ENCODE measurements around the gene ENPP1.

Gene ENPP1

GRCh38 chr6:131875647-131876046 is 67.8 kb downstream of the ENPP1 start:
- no peaks in the 10 kb centered on the region for H3K36me3 ChIP-seq (ENCODE audit: insufficient read depth, low read length)
- H3K4me3 ChIP-seq (ENCODE audit: low read depth, low read length): no peak overlapping the region
- H3K79me2 ChIP-seq (ENCODE audit: control insufficient read depth, insufficient read depth, low read length, unreplicated experiment): no peaks in the 10 kb centered on the region
- no peak overlapping the region for H3K27ac ChIP-seq (ENCODE audit: low read depth, low read length)
- no peak overlapping the region for H2AFZ ChIP-seq (ENCODE audit: low read length, unreplicated experiment)
- no peaks in the 10 kb centered on the region for H3K4me1 ChIP-seq (ENCODE audit: control insufficient read depth, insufficient read depth, low read length, unreplicated experiment)
- H3K27me3 ChIP-seq (ENCODE audit: insufficient read depth, low read length): no peaks in the 10 kb centered on the region

- Histone ChIP-seq H3K4me1 (ENCODE audit: control insufficient read depth, insufficient read depth, low read length, unreplicated experiment) (no peaks in the 10 kb centered on the region), H3K79me2 (ENCODE audit: control insufficient read depth, insufficient read depth, low read length, unreplicated experiment) (no peaks in the 10 kb centered on the region), H2AFZ (ENCODE audit: low read length, unreplicated experiment) (no peak overlapping the region), H3K27ac (ENCODE audit: low read depth, low read length) (no peak overlapping the region), H3K27me3 (ENCODE audit: insufficient read depth, low read length) (no peaks in the 10 kb centered on the region), H3K4me3 (ENCODE audit: low read depth, low read length) (no peak overlapping the region), H3K36me3 (ENCODE audit: insufficient read depth, low read length) (no peaks in the 10 kb centered on the region)
Measured at GRCh38 chr6:131876545-131876944, 68.7 kb downstream of the ENPP1 start.

GRCh38 chr6:131877999-131878789 is 70.4 kb downstream of the ENPP1 start:
- Histone ChIP-seq H3K36me3 (ENCODE audit: insufficient read depth, low read length) (no peaks in the 10 kb centered on the region), H3K27ac (ENCODE audit: low read depth, low read length) (no peak overlapping the region), H3K27me3 (ENCODE audit: insufficient read depth, low read length) (no peaks in the 10 kb centered on the region), H3K4me1 (ENCODE audit: control insufficient read depth, insufficient read depth, low read length, unreplicated experiment) (no peaks in the 10 kb centered on the region), H3K79me2 (ENCODE audit: control insufficient read depth, insufficient read depth, low read length, unreplicated experiment) (no peaks in the 10 kb centered on the region), H3K4me3 (ENCODE audit: low read depth, low read length) (no peak overlapping the region), H2AFZ (ENCODE audit: low read length, unreplicated experiment) (no peak overlapping the region)

DNA sequence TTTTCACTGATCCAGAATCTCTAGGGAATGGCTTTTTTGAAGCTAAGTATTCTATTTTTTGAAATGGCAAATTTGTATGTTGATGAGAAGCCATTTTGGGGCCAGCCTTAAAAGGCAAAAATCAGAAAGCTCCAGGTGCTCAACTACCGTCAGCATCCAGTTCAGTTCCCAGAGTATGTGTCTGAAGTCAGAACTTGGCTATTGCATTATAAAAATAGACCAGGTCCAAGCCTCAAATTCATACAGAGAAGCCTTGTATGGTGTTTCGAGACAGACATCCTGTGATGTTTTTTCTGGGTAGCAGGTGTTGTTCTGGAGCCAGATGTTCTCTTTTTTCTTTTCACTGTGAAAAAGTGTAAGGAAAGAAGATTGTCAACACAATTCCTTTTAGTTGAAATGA is 75.2 kb downstream of the ENPP1 start:
- no peaks in the 10 kb centered on the region for H3K79me2 ChIP-seq (ENCODE audit: control insufficient read depth, insufficient read depth, low read length, unreplicated experiment)
- H3K27me3 ChIP-seq (ENCODE audit: insufficient read depth, low read length): no peaks in the 10 kb centered on the region
- no peaks in the 10 kb centered on the region for H3K4me1 ChIP-seq (ENCODE audit: control insufficient read depth, insufficient read depth, low read length, unreplicated experiment)
- no peaks in the 10 kb centered on the region for H3K36me3 ChIP-seq (ENCODE audit: insufficient read depth, low read length)
- no peak overlapping the region for H3K27ac ChIP-seq (ENCODE audit: low read depth, low read length)
- H3K4me3 ChIP-seq (ENCODE audit: low read depth, low read length): no peak overlapping the region
- no peak overlapping the region for H2AFZ ChIP-seq (ENCODE audit: low read length, unreplicated experiment)

DNA sequence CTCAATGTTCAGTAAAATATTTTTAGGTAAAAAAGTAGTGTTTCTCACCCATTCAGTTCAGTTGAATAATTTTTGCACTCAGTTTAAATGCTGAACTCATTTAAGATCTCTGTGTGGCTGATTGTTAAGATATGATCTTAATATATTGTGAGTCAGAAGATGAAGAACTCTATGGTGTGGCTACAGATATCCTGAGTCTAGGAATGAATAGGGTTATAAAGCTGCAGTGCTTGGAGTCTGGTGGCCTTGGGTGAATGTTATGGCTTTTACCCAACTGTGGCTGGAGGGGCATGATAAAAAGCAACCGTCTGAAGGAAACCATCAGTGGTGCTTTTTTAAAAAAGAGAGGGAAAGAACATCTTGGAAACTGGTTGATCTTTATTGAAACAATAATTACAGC is 77.4 kb downstream of the ENPP1 start:
- Histone ChIP-seq H3K27me3 (ENCODE audit: insufficient read depth, low read length) (no peaks in the 10 kb centered on the region), H3K4me1 (ENCODE audit: control insufficient read depth, insufficient read depth, low read length, unreplicated experiment) (no peaks in the 10 kb centered on the region), H3K4me3 (ENCODE audit: low read depth, low read length) (no peak overlapping the region), H3K79me2 (ENCODE audit: control insufficient read depth, insufficient read depth, low read length, unreplicated experiment) (no peaks in the 10 kb centered on the region), H3K27ac (ENCODE audit: low read depth, low read length) (no peak overlapping the region), H2AFZ (ENCODE audit: low read length, unreplicated experiment) (no peak overlapping the region), H3K36me3 (ENCODE audit: insufficient read depth, low read length) (peaks cover 4% of the 10 kb centered on the region; the same call in 1 of the 2 replicates)

DNA sequence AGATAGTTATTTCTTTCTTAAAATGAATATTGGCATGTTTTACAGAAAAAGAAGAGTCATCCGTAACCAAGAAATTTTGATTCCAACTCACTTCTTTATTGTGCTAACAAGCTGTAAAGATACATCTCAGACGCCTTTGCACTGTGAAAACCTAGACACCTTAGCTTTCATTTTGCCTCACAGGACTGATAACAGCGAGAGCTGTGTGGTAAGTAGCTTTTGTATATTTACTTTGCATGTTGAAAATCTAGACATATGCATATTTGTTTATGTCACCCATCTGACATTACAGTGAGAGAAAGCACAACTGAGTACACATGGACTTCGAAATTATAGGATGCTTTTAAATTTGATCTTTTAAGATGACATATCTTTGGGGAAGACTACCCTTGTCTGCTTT is 78.7 kb downstream of the ENPP1 start:
- no peak overlapping the region for H2AFZ ChIP-seq (ENCODE audit: low read length, unreplicated experiment)

DNA sequence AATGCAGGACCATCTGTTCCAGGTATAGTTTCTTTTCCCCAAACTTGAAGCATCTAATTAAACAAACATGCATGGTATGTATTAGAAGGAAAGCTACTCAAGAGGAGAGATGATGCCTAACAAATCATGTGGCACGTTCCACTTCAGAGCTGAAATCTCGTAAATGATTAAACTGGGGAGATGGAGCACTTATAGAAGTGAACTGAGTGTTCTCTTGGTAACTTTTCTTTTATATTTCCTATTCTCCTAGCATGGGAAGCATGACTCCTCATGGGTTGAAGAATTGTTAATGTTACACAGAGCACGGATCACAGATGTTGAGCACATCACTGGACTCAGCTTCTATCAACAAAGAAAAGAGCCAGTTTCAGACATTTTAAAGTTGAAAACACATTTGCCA is 82.3 kb downstream of the ENPP1 start:
- Histone ChIP-seq H3K27ac (ENCODE audit: low read depth, low read length) (no peak overlapping the region), H3K4me1 (ENCODE audit: control insufficient read depth, insufficient read depth, low read length, unreplicated experiment) (no peaks in the 10 kb centered on the region), H3K36me3 (ENCODE audit: insufficient read depth, low read length) (peaks cover 4% of the 10 kb centered on the region; the same call in 1 of the 2 replicates), H3K27me3 (ENCODE audit: insufficient read depth, low read length) (no peaks in the 10 kb centered on the region), H3K79me2 (ENCODE audit: control insufficient read depth, insufficient read depth, low read length, unreplicated experiment) (no peaks in the 10 kb centered on the region), H3K4me3 (ENCODE audit: low read depth, low read length) (no peak overlapping the region), H2AFZ (ENCODE audit: low read length, unreplicated experiment) (no peak overlapping the region)

More for the DNA sequence above, 78.7 kb downstream of the ENPP1 start:
- H3K4me1 ChIP-seq (ENCODE audit: control insufficient read depth, insufficient read depth, low read length, unreplicated experiment): no peaks in the 10 kb centered on the region
- H3K36me3 ChIP-seq (ENCODE audit: insufficient read depth, low read length): peaks cover 4% of the 10 kb centered on the region; the same call in 1 of the 2 replicates
- no peak overlapping the region for H3K27ac ChIP-seq (ENCODE audit: low read depth, low read length)
- no peaks in the 10 kb centered on the region for H3K79me2 ChIP-seq (ENCODE audit: control insufficient read depth, insufficient read depth, low read length, unreplicated experiment)
- no peaks in the 10 kb centered on the region for H3K27me3 ChIP-seq (ENCODE audit: insufficient read depth, low read length)
- H3K4me3 ChIP-seq (ENCODE audit: low read depth, low read length): no peak overlapping the region

DNA sequence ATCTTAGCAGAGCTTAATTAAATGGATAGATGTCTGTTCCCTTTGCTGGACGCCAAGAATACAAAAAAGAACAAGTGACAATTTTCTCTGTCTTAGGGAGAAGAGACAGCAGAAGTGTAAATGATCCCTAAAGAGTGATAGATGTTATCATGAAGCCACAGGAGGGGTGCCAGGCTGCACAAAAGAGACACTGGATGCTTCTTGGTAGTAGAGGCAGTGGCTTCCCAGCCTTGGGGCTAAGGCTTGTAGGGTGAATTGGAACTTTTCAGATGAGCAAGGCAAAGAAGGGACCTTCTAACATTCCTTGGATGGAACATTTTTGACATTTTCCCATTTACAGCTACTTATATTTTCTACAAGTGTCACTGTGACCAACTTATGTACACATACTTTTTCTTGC is 85.4 kb downstream of the ENPP1 start:
- no peaks in the 10 kb centered on the region for H3K79me2 ChIP-seq (ENCODE audit: control insufficient read depth, insufficient read depth, low read length, unreplicated experiment)
- H3K27me3 ChIP-seq (ENCODE audit: insufficient read depth, low read length): no peaks in the 10 kb centered on the region
- no peak overlapping the region for H3K4me3 ChIP-seq (ENCODE audit: low read depth, low read length)
- no peaks in the 10 kb centered on the region for H3K4me1 ChIP-seq (ENCODE audit: control insufficient read depth, insufficient read depth, low read length, unreplicated experiment)
- H2AFZ ChIP-seq (ENCODE audit: low read length, unreplicated experiment): no peak overlapping the region
- H3K27ac ChIP-seq (ENCODE audit: low read depth, low read length): no peak overlapping the region
- peaks cover 4% of the 10 kb centered on the region; the same call in 1 of the 2 replicates for H3K36me3 ChIP-seq (ENCODE audit: insufficient read depth, low read length)

- Histone ChIP-seq H3K4me3 (ENCODE audit: low read depth, low read length) (no peak overlapping the region), H3K36me3 (ENCODE audit: insufficient read depth, low read length) (no peaks in the 10 kb centered on the region), H2AFZ (ENCODE audit: low read length, unreplicated experiment) (no peak overlapping the region), H3K27ac (ENCODE audit: low read depth, low read length) (no peak overlapping the region), H3K79me2 (ENCODE audit: control insufficient read depth, insufficient read depth, low read length, unreplicated experiment) (no peaks in the 10 kb centered on the region), H3K4me1 (ENCODE audit: control insufficient read depth, insufficient read depth, low read length, unreplicated experiment) (no peaks in the 10 kb centered on the region), H3K27me3 (ENCODE audit: insufficient read depth, low read length) (no peaks in the 10 kb centered on the region)
Measured at GRCh38 chr6:131894493-131895424, 86.9 kb downstream of the ENPP1 start.

DNA sequence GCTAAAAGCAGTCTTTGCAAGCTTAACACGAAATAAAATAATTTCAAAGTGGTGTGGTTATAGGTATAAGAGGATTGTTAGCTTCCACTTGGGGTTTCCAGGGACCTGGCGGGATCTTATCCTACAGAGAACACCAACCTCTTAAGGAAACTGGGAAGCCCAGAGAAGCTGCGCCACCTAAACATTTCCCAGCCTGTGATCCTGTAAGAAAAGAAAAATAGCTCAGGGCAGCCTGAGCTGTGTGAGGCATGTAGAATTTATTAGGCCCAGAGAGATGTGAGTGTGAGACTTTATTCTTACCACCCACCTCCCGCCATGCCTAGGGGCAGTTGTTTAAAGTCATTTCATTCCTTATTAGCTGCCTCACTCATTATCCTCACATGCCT is 89.2 kb downstream of the ENPP1 start:
- Histone ChIP-seq H3K79me2 (ENCODE audit: control insufficient read depth, insufficient read depth, low read length, unreplicated experiment) (no peaks in the 10 kb centered on the region), H3K27ac (ENCODE audit: low read depth, low read length) (no peak overlapping the region)

More for the DNA sequence above, 89.2 kb downstream of the ENPP1 start:
- Histone ChIP-seq H3K36me3 (ENCODE audit: insufficient read depth, low read length) (no peaks in the 10 kb centered on the region), H2AFZ (ENCODE audit: low read length, unreplicated experiment) (no peak overlapping the region), H3K27me3 (ENCODE audit: insufficient read depth, low read length) (no peaks in the 10 kb centered on the region), H3K4me1 (ENCODE audit: control insufficient read depth, insufficient read depth, low read length, unreplicated experiment) (no peaks in the 10 kb centered on the region), H3K4me3 (ENCODE audit: low read depth, low read length) (no peak overlapping the region)
